Ovary (tissue), 3 donors: ENCODE measurements around the gene DACH1.

ENCODE experiments used
- CTCF ChIP-seq, 3 donors: fragments of 450-650 bp in 2 of 3; fragments of 200-600 bp in 1 of 3; IDR thresholded peaks; one replicate each; pipeline versions ENCODE4 v1.5.1 to v1.8.0; 2016 to 2022; ENCODE audit warnings: antibody characterized with exemption in 3 of 3, mild to moderate bottlenecking in 1 of 3
- EP300 ChIP-seq: sonication (generic); formaldehyde crosslinking; IDR thresholded peaks from one replicate; pipeline ENCODE4 v1.6.1; 2017; ENCODE audit warnings: antibody characterized with exemption
- POLR2A ChIP-seq: fragments of 450-650 bp; IDR thresholded peaks from one replicate; pipeline ENCODE4 v1.6.1; 2017; ENCODE audit warnings: antibody characterized with exemption, mild to moderate bottlenecking, moderate library complexity
- donor health status: DM: no; HTN: no; CAD: no.

GRCh38 chr13:71536201-71536600 lies 330.8 kb downstream of the DACH1 start:
- TF ChIP-seq POLR2A (no peak), CTCF (IDR thresholded peaks at IDR 0.05) (no peak), EP300 (no peak)
